Measurements from ENCODE around the gene CCNE1. TPM values are rescaled to one million over a fixed set of nuclear protein-coding genes. Genes with fewer than 3 reads are reported as not detected.

CCNE1 gene
- total RNA-seq, 1 experiment from 2014 or later, result 3.0 TPM

GRCh38 chr19:29777781-29778309 lies 33.9 kb upstream of the CCNE1 start:
- no TSS peak for BruUV-seq (replicated peaks)
- no peak for DNase-seq (ENCODE audit: unreplicated experiment)
- TF ChIP-seq, protein P1, sequence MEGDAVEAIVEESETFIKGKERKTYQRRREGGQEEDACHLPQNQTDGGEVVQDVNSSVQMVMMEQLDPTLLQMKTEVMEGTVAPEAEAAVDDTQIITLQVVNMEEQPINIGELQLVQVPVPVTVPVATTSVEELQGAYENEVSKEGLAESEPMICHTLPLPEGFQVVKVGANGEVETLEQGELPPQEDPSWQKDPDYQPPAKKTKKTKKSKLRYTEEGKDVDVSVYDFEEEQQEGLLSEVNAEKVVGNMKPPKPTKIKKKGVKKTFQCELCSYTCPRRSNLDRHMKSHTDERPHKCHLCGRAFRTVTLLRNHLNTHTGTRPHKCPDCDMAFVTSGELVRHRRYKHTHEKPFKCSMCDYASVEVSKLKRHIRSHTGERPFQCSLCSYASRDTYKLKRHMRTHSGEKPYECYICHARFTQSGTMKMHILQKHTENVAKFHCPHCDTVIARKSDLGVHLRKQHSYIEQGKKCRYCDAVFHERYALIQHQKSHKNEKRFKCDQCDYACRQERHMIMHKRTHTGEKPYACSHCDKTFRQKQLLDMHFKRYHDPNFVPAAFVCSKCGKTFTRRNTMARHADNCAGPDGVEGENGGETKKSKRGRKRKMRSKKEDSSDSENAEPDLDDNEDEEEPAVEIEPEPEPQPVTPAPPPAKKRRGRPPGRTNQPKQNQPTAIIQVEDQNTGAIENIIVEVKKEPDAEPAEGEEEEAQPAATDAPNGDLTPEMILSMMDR (IDR thresholded peaks at IDR 0.05; ENCODE audit: unreplicated experiment), result no peak
- Mint-ChIP-seq H3K27ac (ENCODE audit: low read depth, unreplicated experiment) (no peak overlapping the region), H3K27me3 (ENCODE audit: insufficient read depth, unreplicated experiment) (no peaks in the 10 kb centered on the region), H3K4me1 (ENCODE audit: insufficient read depth, unreplicated experiment) (no peaks in the 10 kb centered on the region), H3K36me3 (ENCODE audit: insufficient read depth, unreplicated experiment) (no peaks in the 10 kb centered on the region), H3K9me3 (ENCODE audit: unreplicated experiment) (no peaks in the 10 kb centered on the region), H3K4me3 (ENCODE audit: unreplicated experiment) (no peak overlapping the region)
- intact Hi-C loops (cut with micrococcal nuclease), result no loop called here
- ChIA-PET CTCF (interaction anchor here (0.7 to 2.5 kb wide), 6 partner anchors 9 to 141 kb away, joined by 3 to 13 read pairs (median 4); no protein-coding TSS in a partner anchor), POLR2A (interaction anchor here (0.6 kb wide), 1 partner anchor 102 kb away, joined by 4 read pairs; no protein-coding TSS in a partner anchor)

- Mint-ChIP-seq H3K27me3 (ENCODE audit: insufficient read depth, unreplicated experiment) (no peaks in the 10 kb centered on the region), H3K27ac (ENCODE audit: low read depth, unreplicated experiment) (no peak overlapping the region), H3K4me3 (ENCODE audit: unreplicated experiment) (no peak overlapping the region), H3K36me3 (ENCODE audit: insufficient read depth, unreplicated experiment) (no peaks in the 10 kb centered on the region), H3K9me3 (ENCODE audit: unreplicated experiment) (no peaks in the 10 kb centered on the region), H3K4me1 (ENCODE audit: insufficient read depth, unreplicated experiment) (no peaks in the 10 kb centered on the region)
- intact Hi-C loops (cut with micrococcal nuclease), result no loop called here
- TF ChIP-seq, protein P1 (IDR thresholded peaks at IDR 0.05; ENCODE audit: unreplicated experiment), result no peak
- no peak for DNase-seq (ENCODE audit: unreplicated experiment)
- ChIA-PET CTCF (interaction anchor here (1.3 to 2.5 kb wide), 2 partner anchors 20 to 75 kb away, joined by 3 to 13 read pairs; no protein-coding TSS in a partner anchor), POLR2A (no interaction called here)
- BruUV-seq (replicated peaks), result no TSS peak
Measured at GRCh38 chr19:29779921-29780320, 31.9 kb upstream of the CCNE1 start.

GRCh38 chr19:29781386-29782259 lies 30.2 kb upstream of the CCNE1 start:
- intact Hi-C loops (cut with micrococcal nuclease), result no loop called here
- no peak overlapping the region for H3K27ac Mint-ChIP-seq (ENCODE audit: low read depth, unreplicated experiment)
- ChIA-PET CTCF (no interaction called here), POLR2A (no interaction called here)
- H3K36me3 Mint-ChIP-seq (ENCODE audit: insufficient read depth, unreplicated experiment), result no peaks in the 10 kb centered on the region
- H3K4me1 Mint-ChIP-seq (ENCODE audit: insufficient read depth, unreplicated experiment), result no peaks in the 10 kb centered on the region
- no peak overlapping the region for H3K4me3 Mint-ChIP-seq (ENCODE audit: unreplicated experiment)
- TF ChIP-seq, protein P1 (IDR thresholded peaks at IDR 0.05; ENCODE audit: unreplicated experiment), result no peak
- no peaks in the 10 kb centered on the region for H3K27me3 Mint-ChIP-seq (ENCODE audit: insufficient read depth, unreplicated experiment)
- DNase-seq (ENCODE audit: unreplicated experiment), result no peak
- no TSS peak for BruUV-seq (replicated peaks)
- H3K9me3 Mint-ChIP-seq (ENCODE audit: unreplicated experiment), result no peaks in the 10 kb centered on the region

DNA sequence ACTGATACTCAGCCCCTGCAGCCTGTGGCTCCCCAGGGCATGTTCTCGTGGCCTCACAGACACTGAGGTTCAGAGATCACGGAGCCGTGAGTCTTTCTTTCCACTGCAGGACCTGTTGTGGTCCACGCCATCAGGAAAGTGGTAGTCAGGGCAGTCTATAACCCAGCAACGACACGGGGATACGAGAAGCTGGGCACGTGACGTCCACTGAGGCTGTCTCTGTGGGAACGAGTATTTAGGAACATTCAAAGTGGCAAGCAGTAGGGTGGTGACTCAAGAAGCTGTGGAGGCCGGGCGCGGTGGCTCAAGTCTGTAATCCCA lies 29.6 kb upstream of the CCNE1 start:
- no peaks in the 10 kb centered on the region for H3K36me3 Mint-ChIP-seq (ENCODE audit: insufficient read depth, unreplicated experiment)
- BruUV-seq (replicated peaks), result no TSS peak
- ChIA-PET CTCF (interaction anchor here (0.7 kb wide), 1 partner anchor 15 kb away, joined by 3 read pairs; no protein-coding TSS in a partner anchor), POLR2A (no interaction called here)
- no peak for DNase-seq (ENCODE audit: unreplicated experiment)
- H3K27me3 Mint-ChIP-seq (ENCODE audit: insufficient read depth, unreplicated experiment), result no peaks in the 10 kb centered on the region
- H3K4me1 Mint-ChIP-seq (ENCODE audit: insufficient read depth, unreplicated experiment), result no peaks in the 10 kb centered on the region
- no peak overlapping the region for H3K27ac Mint-ChIP-seq (ENCODE audit: low read depth, unreplicated experiment)
- TF ChIP-seq, protein P1 (IDR thresholded peaks at IDR 0.05; ENCODE audit: unreplicated experiment), result no peak
- no peak overlapping the region for H3K4me3 Mint-ChIP-seq (ENCODE audit: unreplicated experiment)
- intact Hi-C loops (cut with micrococcal nuclease), result no loop called here
- no peaks in the 10 kb centered on the region for H3K9me3 Mint-ChIP-seq (ENCODE audit: unreplicated experiment)
